22Rv1 (cell line): ENCODE results near the gene TNNI2.

Source experiments
- CTCF ChIP-seq: fragments of 450-650 bp; IDR thresholded peaks from 2 replicates; pipeline ENCODE4 v1.5.1; 2017; ENCODE audit warnings: mild to moderate bottlenecking
- ZFX ChIP-seq: fragments of 450-650 bp; IDR thresholded peaks from 2 replicates; pipeline ENCODE4 v1.6.1; 2017; ENCODE audit warnings: antibody characterized with exemption, borderline replicate concordance

- TF ChIP-seq CTCF: peak; percentile 58
- no peak for TF ChIP-seq ZFX
Measured at GRCh38 chr11:1869427-1870325, 30.9 kb downstream of the TNNI2 start.
